Retinal pigment epithelial cell (primary cell): Measurements from ENCODE around the gene KRTAP1-4.

Source experiments
- DNase-seq: peaks from one replicate; pipeline ENCODE4 v3.0.0-alpha.2; 2010; ENCODE audit warnings: low read depth
- H3K4me3 ChIP-seq: 2 replicates; pipeline ENCODE4 v1.5.1; 2011; ENCODE audit warnings: mild to moderate bottlenecking, low read length, control low read depth, moderate library complexity
- TF ChIP-seq, protein P1 (sequence below): conservative IDR thresholded peaks from 2 replicates; pipeline ENCODE4 v1.5.1; 2011; ENCODE audit warnings: low read depth, low read length, control low read depth, inconsistent platforms

KRTAP1-4 gene

DNA sequence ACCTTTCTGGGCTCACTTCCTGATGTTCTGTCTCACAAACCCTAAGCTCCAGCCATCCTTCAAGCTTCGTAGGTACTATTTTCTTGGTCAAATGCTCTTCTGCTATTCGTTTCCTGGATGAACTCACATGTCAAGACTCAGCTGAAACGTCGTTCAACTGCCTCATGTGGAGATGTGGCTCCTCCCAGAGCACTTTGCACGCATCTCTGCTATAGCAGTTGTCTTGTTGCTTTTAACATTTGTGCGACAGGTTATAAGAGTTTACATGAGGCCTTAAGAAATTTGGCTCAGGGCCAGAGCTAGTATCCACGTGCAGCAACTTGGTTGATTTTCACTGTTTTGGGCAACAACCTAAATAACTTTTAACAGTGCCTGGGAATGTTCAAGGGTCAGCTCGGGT, 43.1 kb downstream of the KRTAP1-4 start:
- TF ChIP-seq, protein P1, sequence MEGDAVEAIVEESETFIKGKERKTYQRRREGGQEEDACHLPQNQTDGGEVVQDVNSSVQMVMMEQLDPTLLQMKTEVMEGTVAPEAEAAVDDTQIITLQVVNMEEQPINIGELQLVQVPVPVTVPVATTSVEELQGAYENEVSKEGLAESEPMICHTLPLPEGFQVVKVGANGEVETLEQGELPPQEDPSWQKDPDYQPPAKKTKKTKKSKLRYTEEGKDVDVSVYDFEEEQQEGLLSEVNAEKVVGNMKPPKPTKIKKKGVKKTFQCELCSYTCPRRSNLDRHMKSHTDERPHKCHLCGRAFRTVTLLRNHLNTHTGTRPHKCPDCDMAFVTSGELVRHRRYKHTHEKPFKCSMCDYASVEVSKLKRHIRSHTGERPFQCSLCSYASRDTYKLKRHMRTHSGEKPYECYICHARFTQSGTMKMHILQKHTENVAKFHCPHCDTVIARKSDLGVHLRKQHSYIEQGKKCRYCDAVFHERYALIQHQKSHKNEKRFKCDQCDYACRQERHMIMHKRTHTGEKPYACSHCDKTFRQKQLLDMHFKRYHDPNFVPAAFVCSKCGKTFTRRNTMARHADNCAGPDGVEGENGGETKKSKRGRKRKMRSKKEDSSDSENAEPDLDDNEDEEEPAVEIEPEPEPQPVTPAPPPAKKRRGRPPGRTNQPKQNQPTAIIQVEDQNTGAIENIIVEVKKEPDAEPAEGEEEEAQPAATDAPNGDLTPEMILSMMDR, result no peak
- H3K4me3 ChIP-seq, result no peak overlapping the region
- DNase-seq, result no peak

DNA sequence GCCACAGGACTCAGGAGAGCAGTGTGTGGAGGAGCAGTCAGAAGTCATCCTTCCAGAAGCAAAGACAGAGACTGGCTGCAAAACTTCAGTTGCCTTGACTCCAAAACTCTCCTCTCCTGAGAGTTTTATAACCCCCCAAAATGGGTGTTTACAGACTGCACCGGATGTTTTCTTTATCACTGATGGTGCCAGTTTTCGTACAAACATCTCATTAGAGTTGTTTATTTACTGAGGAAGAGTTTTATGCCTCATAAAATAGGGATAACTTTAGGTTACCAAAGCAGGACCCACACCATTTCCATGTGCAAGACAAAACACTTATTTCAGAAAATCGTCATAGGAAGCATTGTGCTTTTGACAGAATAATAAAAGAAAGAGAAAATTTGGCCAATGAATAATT, 45.8 kb downstream of the KRTAP1-4 start, which contains the start of gene KRT40:
Gene KRT40, minus strand, starts transcription at position 101 of the 400 bp plus-strand sequence. Its CDS starts 53 bp downstream, at position 48.
- no peak within 1 kb of the TSS for H3K4me3 ChIP-seq
- TF ChIP-seq, protein P1, result no peak
- DNase-seq, result no peak

DNA sequence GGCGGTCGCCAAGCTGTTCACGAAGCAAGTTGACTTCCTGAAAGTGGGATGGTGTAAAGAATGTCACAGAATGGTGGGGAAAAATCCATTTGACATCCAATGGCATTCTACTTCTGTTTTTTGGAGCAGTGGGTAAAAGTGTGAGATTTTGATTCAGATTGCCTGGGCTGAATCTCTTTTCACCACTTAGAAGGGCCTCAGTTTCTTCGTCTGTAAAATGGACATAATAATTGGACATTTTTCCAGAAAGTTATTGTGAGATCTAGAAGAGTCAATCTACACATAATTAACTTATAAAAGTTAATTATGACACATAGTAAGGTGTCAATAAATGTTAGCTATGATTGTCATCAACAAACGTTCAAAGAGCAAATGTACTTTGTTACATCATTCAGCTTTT, 48.9 kb downstream of the KRTAP1-4 start:
- DNase-seq, result no peak
- TF ChIP-seq, protein P1, result no peak
- H3K4me3 ChIP-seq, result no peak overlapping the region

DNA sequence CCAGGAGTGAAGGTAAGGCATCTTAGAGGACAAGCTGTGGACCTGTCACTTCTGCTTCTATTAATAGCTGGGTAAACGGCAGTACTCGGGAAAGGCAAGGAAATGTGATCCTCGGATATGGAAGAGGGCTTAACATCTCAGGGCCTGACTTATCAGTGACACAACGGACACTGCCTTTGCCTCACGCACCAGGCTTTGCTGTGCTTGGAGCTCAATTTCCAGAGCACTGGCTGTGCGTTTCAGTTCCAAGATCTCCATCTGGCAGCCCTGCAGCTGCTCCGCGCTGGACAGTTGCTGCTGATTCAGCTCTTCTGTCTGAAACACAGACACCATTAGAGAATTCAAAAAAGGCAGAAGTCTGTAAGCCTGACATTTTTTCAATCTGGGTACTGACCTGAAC, 49.4 kb downstream of the KRTAP1-4 start:
- no peak for DNase-seq
- H3K4me3 ChIP-seq, result no peak overlapping the region
- TF ChIP-seq, protein P1, result no peak

DNA sequence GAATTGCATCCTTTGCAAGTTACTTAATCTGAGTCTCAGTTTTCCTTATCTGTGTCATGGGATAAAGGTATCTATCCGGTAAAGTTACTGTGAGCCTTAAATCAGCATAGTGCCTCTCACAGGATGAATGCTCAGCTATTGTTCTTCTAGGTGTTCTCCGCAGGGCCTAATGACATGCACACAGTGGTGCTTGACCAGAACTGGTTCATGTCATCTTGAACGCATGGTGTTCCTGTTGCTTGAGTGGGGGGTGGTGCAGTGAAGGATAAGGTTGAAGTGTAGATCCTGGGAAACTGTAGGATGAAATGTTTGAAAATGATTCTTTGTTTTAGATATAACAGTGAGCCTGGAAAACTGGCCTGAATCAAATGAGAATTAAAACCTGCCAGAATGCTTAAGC, 49.9 kb downstream of the KRTAP1-4 start:
- TF ChIP-seq, protein P1, result no peak
- no peak for DNase-seq

More for the DNA sequence above, 49.9 kb downstream of the KRTAP1-4 start:
- H3K4me3 ChIP-seq, result no peak overlapping the region
